ENCODE results near the gene SRI.
A peak's percentile ranks its signal among the peaks of the same experiment; 100 is the strongest.

The SRI gene

GRCh38 chr7:88218836-88219605 lies 817 bp downstream of the SRI start:
- peak overlapping the region; percentile 85 for H3K9ac ChIP-seq (ENCODE audit: low read length)
- no peaks in the 10 kb centered on the region for H3K9me3 ChIP-seq (ENCODE audit: control insufficient read depth, low read length)
- peak overlapping the region; percentile 4 for H3K4me3 ChIP-seq (ENCODE audit: low read length)
- H3K27me3 ChIP-seq (ENCODE audit: control insufficient read depth, insufficient read depth, low read length), result no peaks in the 10 kb centered on the region
- H3K4me1 ChIP-seq (ENCODE audit: control insufficient read depth, insufficient read depth, low read length), result peaks cover 14% of the 10 kb centered on the region
- peaks cover 2% of the 10 kb centered on the region for H3K36me3 ChIP-seq (ENCODE audit: control insufficient read depth, insufficient read depth, low read length)

- Histone ChIP-seq H3K9me3 (ENCODE audit: control insufficient read depth, low read length) (no peaks in the 10 kb centered on the region), H3K4me1 (ENCODE audit: control insufficient read depth, insufficient read depth, low read length) (peaks cover 12% of the 10 kb centered on the region), H3K36me3 (ENCODE audit: control insufficient read depth, insufficient read depth, low read length) (peaks cover 4% of the 10 kb centered on the region), H3K27me3 (ENCODE audit: control insufficient read depth, insufficient read depth, low read length) (no peaks in the 10 kb centered on the region), H3K4me3 (ENCODE audit: low read length) (no peak overlapping the region), H3K9ac (ENCODE audit: low read length) (peak overlapping the region; percentile 85)
Observed at GRCh38 chr7:88218429-88218745, 1.5 kb downstream of the SRI start.

GRCh38 chr7:88217675-88218428 lies 2.0 kb downstream of the SRI start:
- H3K9me3 ChIP-seq (ENCODE audit: control insufficient read depth, low read length), result no peaks in the 10 kb centered on the region
- H3K9ac ChIP-seq (ENCODE audit: low read length), result no peak overlapping the region
- H3K27me3 ChIP-seq (ENCODE audit: control insufficient read depth, insufficient read depth, low read length), result no peaks in the 10 kb centered on the region
- peaks cover 12% of the 10 kb centered on the region for H3K4me1 ChIP-seq (ENCODE audit: control insufficient read depth, insufficient read depth, low read length)
- peaks cover 4% of the 10 kb centered on the region for H3K36me3 ChIP-seq (ENCODE audit: control insufficient read depth, insufficient read depth, low read length)
- no peak overlapping the region for H3K4me3 ChIP-seq (ENCODE audit: low read length)

- Histone ChIP-seq H3K9ac (ENCODE audit: low read length) (no peak overlapping the region), H3K36me3 (ENCODE audit: control insufficient read depth, insufficient read depth, low read length) (peaks cover 4% of the 10 kb centered on the region), H3K27me3 (ENCODE audit: control insufficient read depth, insufficient read depth, low read length) (no peaks in the 10 kb centered on the region), H3K4me3 (ENCODE audit: low read length) (no peak overlapping the region), H3K4me1 (ENCODE audit: control insufficient read depth, insufficient read depth, low read length) (peaks cover 12% of the 10 kb centered on the region), H3K9me3 (ENCODE audit: control insufficient read depth, low read length) (no peaks in the 10 kb centered on the region)
Observed at GRCh38 chr7:88216276-88216675, 3.6 kb downstream of the SRI start.

- no peaks in the 10 kb centered on the region for H3K27me3 ChIP-seq (ENCODE audit: control insufficient read depth, insufficient read depth, low read length)
- peaks cover 6% of the 10 kb centered on the region for H3K4me1 ChIP-seq (ENCODE audit: control insufficient read depth, insufficient read depth, low read length)
- H3K9ac ChIP-seq (ENCODE audit: low read length), result no peak overlapping the region
- peaks cover 4% of the 10 kb centered on the region for H3K36me3 ChIP-seq (ENCODE audit: control insufficient read depth, insufficient read depth, low read length)
- no peak overlapping the region for H3K4me3 ChIP-seq (ENCODE audit: low read length)
- H3K9me3 ChIP-seq (ENCODE audit: control insufficient read depth, low read length), result no peaks in the 10 kb centered on the region
Observed at GRCh38 chr7:88215295-88215694, 4.5 kb downstream of the SRI start.

GRCh38 chr7:88214456-88214855 lies 5.4 kb downstream of the SRI start:
- Histone ChIP-seq H3K27me3 (ENCODE audit: control insufficient read depth, insufficient read depth, low read length) (no peaks in the 10 kb centered on the region), H3K9me3 (ENCODE audit: control insufficient read depth, low read length) (no peaks in the 10 kb centered on the region), H3K4me3 (ENCODE audit: low read length) (no peak overlapping the region), H3K9ac (ENCODE audit: low read length) (no peak overlapping the region), H3K36me3 (ENCODE audit: control insufficient read depth, insufficient read depth, low read length) (peaks cover 4% of the 10 kb centered on the region), H3K4me1 (ENCODE audit: control insufficient read depth, insufficient read depth, low read length) (peaks cover 6% of the 10 kb centered on the region)

GRCh38 chr7:88212918-88213317 lies 6.9 kb downstream of the SRI start:
- H3K4me3 ChIP-seq (ENCODE audit: low read length), result no peak overlapping the region
- peaks cover under 1% of the 10 kb centered on the region for H3K4me1 ChIP-seq (ENCODE audit: control insufficient read depth, insufficient read depth, low read length)
- H3K9ac ChIP-seq (ENCODE audit: low read length), result no peak overlapping the region
- H3K27me3 ChIP-seq (ENCODE audit: control insufficient read depth, insufficient read depth, low read length), result no peaks in the 10 kb centered on the region
- peaks cover 6% of the 10 kb centered on the region for H3K36me3 ChIP-seq (ENCODE audit: control insufficient read depth, insufficient read depth, low read length)
- H3K9me3 ChIP-seq (ENCODE audit: control insufficient read depth, low read length), result no peaks in the 10 kb centered on the region

GRCh38 chr7:88208521-88208920 lies 11.3 kb downstream of the SRI start:
- Histone ChIP-seq H3K4me3 (ENCODE audit: low read length) (no peak overlapping the region), H3K27me3 (ENCODE audit: control insufficient read depth, insufficient read depth, low read length) (no peaks in the 10 kb centered on the region), H3K36me3 (ENCODE audit: control insufficient read depth, insufficient read depth, low read length) (peaks cover 4% of the 10 kb centered on the region), H3K9ac (ENCODE audit: low read length) (no peak overlapping the region), H3K9me3 (ENCODE audit: control insufficient read depth, low read length) (no peaks in the 10 kb centered on the region), H3K4me1 (ENCODE audit: control insufficient read depth, insufficient read depth, low read length) (no peaks in the 10 kb centered on the region)

GRCh38 chr7:88206254-88206653 lies 13.6 kb downstream of the SRI start:
- Histone ChIP-seq H3K36me3 (ENCODE audit: control insufficient read depth, insufficient read depth, low read length) (peaks cover 4% of the 10 kb centered on the region), H3K27me3 (ENCODE audit: control insufficient read depth, insufficient read depth, low read length) (no peaks in the 10 kb centered on the region), H3K9me3 (ENCODE audit: control insufficient read depth, low read length) (no peaks in the 10 kb centered on the region), H3K4me1 (ENCODE audit: control insufficient read depth, insufficient read depth, low read length) (no peaks in the 10 kb centered on the region), H3K9ac (ENCODE audit: low read length) (no peak overlapping the region), H3K4me3 (ENCODE audit: low read length) (no peak overlapping the region)

GRCh38 chr7:88205179-88205578 lies 14.7 kb downstream of the SRI start:
- Histone ChIP-seq H3K4me1 (ENCODE audit: control insufficient read depth, insufficient read depth, low read length) (no peaks in the 10 kb centered on the region), H3K36me3 (ENCODE audit: control insufficient read depth, insufficient read depth, low read length) (peaks cover 4% of the 10 kb centered on the region)

GRCh38 chr7:88204525-88205110 lies 15.2 kb downstream of the SRI start:
- no peaks in the 10 kb centered on the region for H3K4me1 ChIP-seq (ENCODE audit: control insufficient read depth, insufficient read depth, low read length)
- no peak overlapping the region for H3K9ac ChIP-seq (ENCODE audit: low read length)
- no peaks in the 10 kb centered on the region for H3K27me3 ChIP-seq (ENCODE audit: control insufficient read depth, insufficient read depth, low read length)
- H3K36me3 ChIP-seq (ENCODE audit: control insufficient read depth, insufficient read depth, low read length), result peaks cover 4% of the 10 kb centered on the region
- H3K9me3 ChIP-seq (ENCODE audit: control insufficient read depth, low read length), result no peaks in the 10 kb centered on the region
- no peak overlapping the region for H3K4me3 ChIP-seq (ENCODE audit: low read length)

More at GRCh38 chr7:88205179-88205578, 14.7 kb downstream of the SRI start:
- no peaks in the 10 kb centered on the region for H3K27me3 ChIP-seq (ENCODE audit: control insufficient read depth, insufficient read depth, low read length)
- no peak overlapping the region for H3K4me3 ChIP-seq (ENCODE audit: low read length)
- H3K9me3 ChIP-seq (ENCODE audit: control insufficient read depth, low read length), result no peaks in the 10 kb centered on the region
- H3K9ac ChIP-seq (ENCODE audit: low read length), result no peak overlapping the region

- Histone ChIP-seq H3K4me3 (ENCODE audit: low read length) (no peak overlapping the region), H3K27me3 (ENCODE audit: control insufficient read depth, insufficient read depth, low read length) (no peaks in the 10 kb centered on the region), H3K9me3 (ENCODE audit: control insufficient read depth, low read length) (no peaks in the 10 kb centered on the region), H3K4me1 (ENCODE audit: control insufficient read depth, insufficient read depth, low read length) (no peaks in the 10 kb centered on the region), H3K36me3 (ENCODE audit: control insufficient read depth, insufficient read depth, low read length) (peaks cover 4% of the 10 kb centered on the region), H3K9ac (ENCODE audit: low read length) (no peak overlapping the region)
Observed at GRCh38 chr7:88203401-88203800, 16.4 kb downstream of the SRI start.
